GM06990 (cell line): Measurements from ENCODE around the gene DUSP7.

Experiments used
- DNase-seq: peaks from one replicate; pipeline ENCODE4 v3.0.0-alpha.2; 2011; ENCODE audit not compliant: insufficient read length; ENCODE audit errors: extremely low read depth
- H3K27me3 ChIP-seq: replicated peaks from 2 replicates; pipeline ENCODE4 v1.6.0; 2011; ENCODE audit warnings: low read length; ENCODE audit not compliant: control insufficient read depth, insufficient read depth
- H3K36me3 ChIP-seq: 2 replicates; pipeline ENCODE4 v1.5.1; 2011; ENCODE audit warnings: low read length; ENCODE audit not compliant: control insufficient read depth, insufficient read depth
- H3K4me3 ChIP-seq: replicated peaks from 2 replicates; pipeline ENCODE4 v1.5.1; 2011; ENCODE audit warnings: low read depth, mild to moderate bottlenecking, control low read depth, low read length
- TF ChIP-seq, protein P1 (sequence below): IDR thresholded peaks from 2 replicates; pipeline ENCODE4 v1.5.1; 2011; ENCODE audit warnings: low read length, control low read depth, mild to moderate bottlenecking, inconsistent platforms; ENCODE audit not compliant: insufficient read depth, poor library complexity, severe bottlenecking

DUSP7 gene

DNA sequence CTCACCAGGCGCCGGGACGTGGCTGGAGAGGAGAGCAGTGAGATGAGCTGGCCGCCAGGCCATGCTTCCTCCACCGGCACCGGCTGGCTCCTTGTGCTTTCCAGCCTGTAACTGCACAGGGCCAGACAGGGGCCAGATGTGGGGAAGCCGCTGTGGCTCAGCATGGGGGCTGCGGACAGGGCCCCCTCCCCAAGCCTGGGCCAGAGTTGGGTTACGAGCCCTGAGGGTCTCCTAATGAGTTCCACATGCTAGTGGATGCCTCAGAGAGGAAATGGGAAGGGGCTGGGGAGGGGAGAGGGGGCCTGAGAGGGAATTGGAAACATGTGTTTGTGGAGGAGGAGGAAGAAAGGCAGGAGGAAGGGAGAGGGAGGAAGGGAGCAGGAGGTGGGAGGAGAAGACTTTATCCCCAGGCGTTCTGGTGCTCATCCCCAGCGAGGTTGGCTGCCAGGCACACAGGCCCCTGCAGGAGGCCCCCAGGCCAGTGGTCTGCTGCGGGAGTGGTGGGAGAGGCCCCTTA, 11.7 kb upstream of the DUSP7 start:
- Histone ChIP-seq H3K27me3 (no peaks in the 10 kb centered on the region), H3K4me3 (no peak overlapping the region), H3K36me3 (no peaks in the 10 kb centered on the region)
- TF ChIP-seq, protein P1, sequence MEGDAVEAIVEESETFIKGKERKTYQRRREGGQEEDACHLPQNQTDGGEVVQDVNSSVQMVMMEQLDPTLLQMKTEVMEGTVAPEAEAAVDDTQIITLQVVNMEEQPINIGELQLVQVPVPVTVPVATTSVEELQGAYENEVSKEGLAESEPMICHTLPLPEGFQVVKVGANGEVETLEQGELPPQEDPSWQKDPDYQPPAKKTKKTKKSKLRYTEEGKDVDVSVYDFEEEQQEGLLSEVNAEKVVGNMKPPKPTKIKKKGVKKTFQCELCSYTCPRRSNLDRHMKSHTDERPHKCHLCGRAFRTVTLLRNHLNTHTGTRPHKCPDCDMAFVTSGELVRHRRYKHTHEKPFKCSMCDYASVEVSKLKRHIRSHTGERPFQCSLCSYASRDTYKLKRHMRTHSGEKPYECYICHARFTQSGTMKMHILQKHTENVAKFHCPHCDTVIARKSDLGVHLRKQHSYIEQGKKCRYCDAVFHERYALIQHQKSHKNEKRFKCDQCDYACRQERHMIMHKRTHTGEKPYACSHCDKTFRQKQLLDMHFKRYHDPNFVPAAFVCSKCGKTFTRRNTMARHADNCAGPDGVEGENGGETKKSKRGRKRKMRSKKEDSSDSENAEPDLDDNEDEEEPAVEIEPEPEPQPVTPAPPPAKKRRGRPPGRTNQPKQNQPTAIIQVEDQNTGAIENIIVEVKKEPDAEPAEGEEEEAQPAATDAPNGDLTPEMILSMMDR, result no peak
- no peak for DNase-seq

DNA sequence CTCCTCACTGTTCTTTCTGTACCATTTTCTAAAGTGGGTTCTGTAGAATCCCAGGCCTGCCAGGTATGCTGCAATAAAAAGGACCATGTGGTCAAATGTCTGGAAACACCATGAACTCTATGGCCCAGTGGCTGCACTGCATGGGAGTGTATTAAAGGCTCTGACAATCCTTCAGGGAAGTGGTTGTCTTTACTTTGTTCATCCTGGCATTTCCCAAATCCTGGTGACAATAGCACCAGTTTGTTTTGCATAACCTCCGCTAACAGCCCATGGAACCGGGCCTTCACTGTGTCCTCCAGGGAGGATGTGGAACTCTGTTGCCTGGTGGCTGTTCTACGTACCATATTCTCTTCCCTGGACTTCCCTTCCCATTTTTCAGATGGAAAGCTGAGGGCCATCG, 11.2 kb upstream of the DUSP7 start:
- no peaks in the 10 kb centered on the region for H3K27me3 ChIP-seq
- H3K4me3 ChIP-seq, result no peak overlapping the region
- no peak for DNase-seq
- no peaks in the 10 kb centered on the region for H3K36me3 ChIP-seq
- TF ChIP-seq, protein P1, result no peak

DNA sequence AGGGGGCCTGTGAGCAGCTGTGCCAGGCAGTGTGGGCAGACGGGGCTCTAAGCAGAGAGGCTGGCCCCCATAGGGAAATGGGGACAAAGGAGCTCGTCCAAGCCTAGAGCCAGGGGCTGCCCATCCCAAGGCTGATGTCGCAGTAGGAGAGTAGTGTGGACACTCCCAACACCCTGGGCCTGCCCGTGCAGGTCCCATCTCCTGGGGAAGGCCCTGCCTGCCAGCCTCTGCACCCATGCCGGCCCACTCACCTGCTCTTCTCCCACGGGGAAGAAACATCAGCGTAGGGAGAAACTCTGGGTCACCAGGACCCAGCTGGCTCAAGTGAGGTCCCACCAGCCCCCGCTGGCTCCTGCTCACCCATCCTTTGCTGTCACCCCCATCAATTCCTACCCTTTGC, 10.7 kb upstream of the DUSP7 start:
- no peaks in the 10 kb centered on the region for H3K36me3 ChIP-seq
- TF ChIP-seq, protein P1, result no peak
- DNase-seq, result no peak
- no peak overlapping the region for H3K4me3 ChIP-seq
- H3K27me3 ChIP-seq, result no peaks in the 10 kb centered on the region

DNA sequence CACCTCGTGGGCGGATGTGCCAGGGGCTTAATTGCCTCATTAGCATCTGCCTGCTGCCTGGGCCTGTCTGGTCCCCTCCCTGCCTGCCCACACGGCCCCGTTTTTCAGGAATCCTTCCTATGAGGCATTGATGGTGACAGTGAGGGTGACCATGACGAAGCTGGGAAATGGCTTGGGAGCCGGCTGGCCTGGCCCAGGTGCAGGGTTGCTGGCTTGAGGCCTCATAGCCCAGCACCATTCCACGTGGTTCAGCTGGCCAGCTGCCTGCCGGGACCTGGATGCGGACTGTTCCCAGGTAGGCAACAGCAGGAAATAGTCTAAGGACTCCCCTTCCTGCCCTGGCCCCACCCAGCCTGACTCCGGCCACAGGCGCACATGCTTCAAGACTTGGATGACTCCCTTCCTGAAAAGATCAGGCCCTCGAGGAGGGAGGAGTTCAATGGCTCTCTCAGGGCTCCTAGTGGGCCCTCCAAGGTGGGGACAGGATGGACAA, 8.9 kb upstream of the DUSP7 start:
- H3K27me3 ChIP-seq, result no peaks in the 10 kb centered on the region
- no peak overlapping the region for H3K4me3 ChIP-seq
- no peak for DNase-seq
- no peaks in the 10 kb centered on the region for H3K36me3 ChIP-seq
- TF ChIP-seq, protein P1, result no peak

DNA sequence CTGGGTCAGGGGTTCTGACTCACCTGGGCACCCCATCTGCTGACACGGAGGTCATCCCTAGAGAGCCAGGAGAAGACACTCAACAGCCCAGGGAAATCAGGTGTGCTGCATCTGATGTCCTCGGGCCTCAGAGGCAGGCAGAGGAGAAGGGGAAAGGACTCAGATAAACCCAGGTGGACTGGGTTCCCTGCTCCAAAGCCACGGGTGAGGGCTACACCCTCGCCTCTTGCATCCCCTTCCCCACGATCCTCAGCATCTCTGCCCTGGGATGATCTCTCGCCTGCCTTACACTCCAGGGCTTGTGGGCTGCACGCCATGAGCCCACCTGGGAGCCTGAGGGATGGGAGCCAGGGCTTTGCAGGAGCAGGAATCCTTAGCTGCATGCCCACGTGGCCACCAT, 8.2 kb upstream of the DUSP7 start:
- H3K27me3 ChIP-seq, result no peaks in the 10 kb centered on the region
- TF ChIP-seq, protein P1, result no peak
- no peak for DNase-seq
- H3K36me3 ChIP-seq, result no peaks in the 10 kb centered on the region
- no peak overlapping the region for H3K4me3 ChIP-seq
